Posterior vena cava (tissue), 2 donors: ENCODE data around the gene CCR5AS. TPM values are rescaled to one million over a fixed set of nuclear protein-coding genes. Genes with fewer than 3 reads are reported as not detected.
"Not testable (repeated sequence)": the region's sequence is repeated elsewhere in the genome, so short reads cannot be mapped to it uniquely, and the experiment has no call there.

Source experiments
- DNase-seq: peaks from one replicate; pipeline ENCODE4 v3.0.0-alpha.2; 2020; ENCODE audit warnings: low spot score
- intact Hi-C, 2 donors: fragments of 100-400 bp; cut with DNase I; formaldehyde crosslinking; loops; one replicate each; pipeline versions ENCODE4 v1.14.1 to v1.14.2; 2022 to 2023
- total RNA-seq, 2 donors: library from RNA; stranded (reverse); fragmentation: NEBNext Ultra II Directional; extraction: Animal tissue kit (Norgen Biotek cat#: 25700); gene quantifications; one replicate each; pipeline ENCODE4 v1.2.1, GENCODE V29; 2021
- donor health status: DM: yes; HTN: yes; CAD: no.
- donor health status: DM: yes; HTN: yes; CAD: no.

CCR5AS gene

DNA sequence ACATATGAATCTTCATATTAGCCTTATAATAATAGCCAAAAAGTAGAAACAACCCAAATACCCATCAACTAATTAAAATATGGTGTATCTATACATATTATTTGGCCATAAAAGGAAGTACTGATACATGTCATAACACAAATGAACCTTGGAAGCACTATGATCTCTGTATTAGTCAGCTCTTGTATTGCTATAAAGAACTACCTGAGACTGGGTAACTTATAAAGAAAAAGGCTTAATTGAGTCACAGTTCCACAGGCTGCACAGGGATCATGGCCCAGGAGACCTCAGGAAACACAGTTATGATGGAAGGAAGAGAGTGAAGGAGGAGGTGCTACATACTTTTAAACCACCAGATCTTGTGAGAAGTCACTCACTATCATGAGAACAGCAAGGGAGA, 69.0 kb downstream of the CCR5AS start:
- no peak for DNase-seq
- intact Hi-C loops, result no loop called here

DNA sequence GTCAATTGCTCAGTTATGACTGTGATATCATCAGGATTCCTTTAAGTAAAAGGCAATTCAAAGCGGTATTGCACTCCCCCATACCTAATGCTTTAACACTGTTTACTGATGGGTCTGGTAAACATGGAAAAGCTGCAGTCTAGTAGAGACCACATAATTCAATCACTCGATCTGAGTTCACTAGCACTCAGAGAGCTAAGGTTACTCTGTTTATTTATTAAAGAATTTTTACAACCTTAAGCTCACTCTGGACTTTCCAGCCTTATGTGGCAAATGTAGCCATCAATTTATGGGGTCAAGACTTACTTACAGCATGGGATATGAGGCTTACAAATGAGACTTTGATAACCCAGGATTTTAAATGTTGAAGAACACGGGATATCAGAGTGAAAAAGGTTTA, 71.3 kb downstream of the CCR5AS start:
- intact Hi-C loops, result no loop called here

GRCh38 chr3:46334741-46335478, 72.0 kb downstream of the CCR5AS start:
- intact Hi-C loops, result no loop called here
- DNase-seq, result no peak

More for the DNA sequence above, 71.3 kb downstream of the CCR5AS start:
- DNase-seq, result no peak

DNA sequence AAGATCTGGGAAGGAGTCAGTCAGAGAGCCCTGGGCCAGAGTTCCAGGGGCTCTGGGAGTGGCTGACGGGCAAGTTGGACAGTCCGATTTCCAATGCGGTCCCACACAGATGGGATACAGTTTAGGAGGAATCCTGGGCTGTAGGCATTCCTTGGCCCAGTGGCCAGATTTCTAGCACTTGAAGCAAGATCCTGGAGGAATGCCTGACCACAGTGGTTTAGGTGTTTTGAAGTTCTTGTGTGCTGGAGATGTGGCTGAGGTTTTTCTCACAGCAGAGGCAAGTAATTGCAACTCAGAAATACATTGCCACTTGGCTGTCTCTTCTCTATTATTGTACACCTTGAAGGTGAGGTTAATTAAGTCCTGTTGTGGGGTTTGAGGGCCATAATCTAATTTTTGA, 76.2 kb downstream of the CCR5AS start:
- intact Hi-C loops, result not testable (repeated sequence)

DNA sequence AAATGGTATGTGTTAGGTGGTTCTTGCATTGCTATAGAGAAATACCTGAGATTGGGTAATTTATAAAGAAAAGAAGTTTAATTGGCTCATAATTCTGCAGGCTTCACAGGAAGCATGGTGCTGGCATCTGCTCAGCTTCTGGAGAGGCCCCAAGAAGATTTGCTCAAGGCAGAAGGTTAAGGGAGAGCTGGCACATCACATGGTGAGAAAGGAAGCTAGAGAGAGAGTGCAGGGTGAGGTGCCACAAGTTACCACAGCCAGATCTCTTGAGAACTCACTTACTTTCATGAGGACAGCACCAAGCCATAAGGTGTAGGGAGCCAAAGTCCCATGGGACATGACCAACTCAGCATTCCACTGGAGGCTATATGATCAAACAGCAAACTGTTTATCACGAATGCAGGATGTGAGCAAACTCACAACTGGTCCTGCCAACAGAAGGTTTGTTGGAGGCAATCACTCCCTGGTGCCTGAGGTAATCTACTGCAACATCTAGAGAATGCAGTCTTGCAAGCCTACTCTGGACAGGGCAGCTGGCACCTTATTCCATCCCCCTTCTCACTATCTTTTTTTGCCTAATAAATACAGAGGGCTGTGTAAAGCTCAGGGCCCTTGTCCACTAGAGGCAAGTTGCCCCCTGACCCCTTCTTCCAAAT, 81.1 kb downstream of the CCR5AS start:
- DNase-seq, result no peak
- intact Hi-C loops, result no loop called here

More for the DNA sequence above, 76.2 kb downstream of the CCR5AS start:
- not testable (repeated sequence) for DNase-seq

- DNase-seq, result no peak
- intact Hi-C loops, result no loop called here
Observed at GRCh38 chr3:46324036-46324435, 82.8 kb downstream of the CCR5AS start.

- no peak for DNase-seq
- intact Hi-C loops, result no loop called here
Observed at GRCh38 chr3:46321461-46322104, 85.3 kb downstream of the CCR5AS start.

DNA sequence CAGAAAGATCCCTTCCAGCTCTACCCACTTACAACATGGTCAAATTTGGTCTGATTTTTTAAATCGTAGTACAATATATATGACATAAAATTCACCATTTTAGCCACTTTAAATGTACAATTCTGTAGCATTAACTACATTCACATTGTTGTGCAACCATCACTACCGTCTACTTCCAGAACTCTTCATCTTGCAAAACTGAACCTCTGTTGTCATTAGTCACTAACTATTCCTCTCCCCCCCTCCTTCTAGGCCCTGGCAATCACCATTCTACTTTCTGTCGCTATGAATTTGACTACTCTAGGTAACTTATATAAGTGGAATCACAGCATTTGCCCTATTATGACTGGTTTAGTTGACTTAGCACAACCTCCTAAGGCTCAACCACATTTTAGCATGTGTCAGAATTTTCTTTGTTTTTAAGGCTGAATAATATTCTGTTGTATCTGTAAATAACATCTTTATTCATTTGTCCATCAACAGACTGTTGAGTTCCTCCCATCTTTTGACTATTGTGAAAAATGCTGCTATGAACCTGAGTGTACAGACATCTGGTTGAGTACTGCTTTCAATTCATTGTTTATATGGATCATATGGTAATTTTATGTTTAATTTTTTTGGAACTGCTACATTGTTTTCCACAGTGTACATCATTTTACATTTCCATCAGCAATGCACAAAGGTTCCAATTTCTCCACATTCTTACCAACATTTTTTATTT, 88.5 kb downstream of the CCR5AS start:
- intact Hi-C loops, result no loop called here
- no peak for DNase-seq

DNA sequence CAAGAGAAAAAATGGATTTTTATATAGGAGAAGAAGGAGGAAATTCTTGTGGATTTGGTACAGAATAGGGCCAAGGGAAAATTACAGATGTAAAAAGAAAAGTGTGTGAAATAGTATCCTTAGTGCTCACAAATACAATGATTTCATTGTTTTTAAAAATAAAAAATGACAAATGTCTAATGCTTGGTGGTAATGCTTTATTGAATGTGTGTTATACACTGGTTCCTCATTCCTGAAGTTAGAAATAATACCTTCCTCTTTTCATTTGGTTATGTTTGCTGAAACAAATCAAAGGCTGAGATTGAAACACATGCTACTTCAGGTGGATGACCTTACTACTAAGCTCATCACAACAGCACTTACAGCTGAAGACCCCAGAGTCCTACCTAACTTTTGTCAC, 90.7 kb downstream of the CCR5AS start:
- intact Hi-C loops, result no loop called here
- no peak for DNase-seq

- DNase-seq, result no peak
- intact Hi-C loops, result no loop called here
Observed at GRCh38 chr3:46314517-46314916, 92.3 kb downstream of the CCR5AS start.

Other genes starting within 250 kb of the CCR5AS start
- gene CCR1, start 198.8 kb downstream of the CCR5AS start, total RNA-seq, result 10 to 100 TPM; 12.0 to 23.7 TPM
- gene CCR3, start 164.6 kb downstream of the CCR5AS start, total RNA-seq, result not detected
- gene CCR2, start 53.0 kb downstream of the CCR5AS start, total RNA-seq, result 1 to 10 TPM; 1.7 to 2.5 TPM
- 1 to 10 TPM; 1.9 to 2.1 TPM for gene CCR5, start 36.1 kb downstream of the CCR5AS start, total RNA-seq
- gene CCRL2, start 193 bp upstream of the CCR5AS start, total RNA-seq, result 1 to 10 TPM; 2.0 to 2.4 TPM
- gene LTF, start 57.8 kb upstream of the CCR5AS start, total RNA-seq, result 1 to 10 TPM; 3.6 to 3.7 TPM
- gene RTP3, start 90.9 kb upstream of the CCR5AS start, total RNA-seq, result not detected
- 1 to 10 TPM; 1.9 to 5.7 TPM for gene LRRC2, start 159.2 kb upstream of the CCR5AS start, total RNA-seq
- under 1 TPM in 1 of 2 donors, not detected in 1; 0.28 TPM for gene FAM240A, start 205.5 kb upstream of the CCR5AS start, total RNA-seq